Measurements from ENCODE around the gene NOA1.

- TF ChIP-seq EZH2 (IDR thresholded peaks at IDR 0.05) (no peak), POLR2AphosphoS5 (IDR thresholded peaks at IDR 0.05; ENCODE audit: borderline replicate concordance, low read depth, low read length) (no peak)
These were observed 4.6 kb downstream of the NOA1 start for GRCh38 chr4:56972809-56973208.

Measured in SK-N-MC (cell line).